H1 (cell line): Measurements from ENCODE around the gene STH. TPM values are rescaled to one million over a fixed set of nuclear protein-coding genes. Genes with fewer than 3 reads are reported as not detected.
A peak's percentile ranks its signal among the peaks of the same experiment; 100 is the strongest.

Experiments used
- POLR2AphosphoS5 ChIP-seq: IDR thresholded peaks from 2 replicates; pipeline ENCODE4 v1.6.1; 2011; ENCODE audit warnings: low read depth, low read length
- polyA plus RNA-seq, 7 experiments: library from polyadenylated mRNA; depleted of rRNA in 3 of 7; stranded (reverse) in 5 of 7; unstranded in 2 of 7; fragments of >200 nt in 5 of 7; fragments of 200-250 nt in 2 of 7; gene quantifications; 1 replicate in 5 of 7; 2 replicates in 1 of 7; 4 replicates in 1 of 7; pipeline versions ENCODE4 v1.2.1 to v1.2.3, GENCODE V29; 2011 to 2013; ENCODE audit warnings: missing spikeins in 2 of 7, mixed read lengths in 2 of 7
- total RNA-seq: library from RNA; stranded (reverse); fragmentation: NEBNext Ultra II Directional; extraction: Animal tissue kit (Norgen Biotek cat#: 25700); gene quantifications from 2 replicates; pipeline ENCODE4 v1.2.1, GENCODE V29; 2021
- TF ChIP-seq, protein P1 (sequence below): fragments of 300-600 bp; sonication (generic); IDR thresholded peaks from 2 replicates; pipeline ENCODE4 v1.7.1; 2012; ENCODE audit warnings: low read length, moderate library complexity, mild to moderate bottlenecking, inconsistent platforms; ENCODE audit not compliant: insufficient replicate concordance

The STH gene
- total and polyA plus RNA-seq, 2 of the 8 experiments (the other 6 are each of a cell fraction or from before 2014, with no cell fraction given): not detected

DNA sequence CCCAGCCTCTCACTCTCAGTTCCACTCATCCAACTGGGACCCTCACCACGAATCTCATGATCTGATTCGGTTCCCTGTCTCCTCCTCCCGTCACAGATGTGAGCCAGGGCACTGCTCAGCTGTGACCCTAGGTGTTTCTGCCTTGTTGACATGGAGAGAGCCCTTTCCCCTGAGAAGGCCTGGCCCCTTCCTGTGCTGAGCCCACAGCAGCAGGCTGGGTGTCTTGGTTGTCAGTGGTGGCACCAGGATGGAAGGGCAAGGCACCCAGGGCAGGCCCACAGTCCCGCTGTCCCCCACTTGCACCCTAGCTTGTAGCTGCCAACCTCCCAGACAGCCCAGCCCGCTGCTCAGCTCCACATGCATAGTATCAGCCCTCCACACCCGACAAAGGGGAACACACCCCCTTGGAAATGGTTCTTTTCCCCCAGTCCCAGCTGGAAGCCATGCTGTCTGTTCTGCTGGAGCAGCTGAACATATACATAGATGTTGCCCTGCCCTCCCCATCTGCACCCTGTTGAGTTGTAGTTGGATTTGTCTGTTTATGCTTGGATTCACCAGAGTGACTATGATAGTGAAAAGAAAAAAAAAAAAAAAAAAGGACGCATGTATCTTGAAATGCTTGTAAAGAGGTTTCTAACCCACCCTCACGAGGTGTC, 26.6 kb downstream of the STH start (continued):
- TF ChIP-seq, protein P1, sequence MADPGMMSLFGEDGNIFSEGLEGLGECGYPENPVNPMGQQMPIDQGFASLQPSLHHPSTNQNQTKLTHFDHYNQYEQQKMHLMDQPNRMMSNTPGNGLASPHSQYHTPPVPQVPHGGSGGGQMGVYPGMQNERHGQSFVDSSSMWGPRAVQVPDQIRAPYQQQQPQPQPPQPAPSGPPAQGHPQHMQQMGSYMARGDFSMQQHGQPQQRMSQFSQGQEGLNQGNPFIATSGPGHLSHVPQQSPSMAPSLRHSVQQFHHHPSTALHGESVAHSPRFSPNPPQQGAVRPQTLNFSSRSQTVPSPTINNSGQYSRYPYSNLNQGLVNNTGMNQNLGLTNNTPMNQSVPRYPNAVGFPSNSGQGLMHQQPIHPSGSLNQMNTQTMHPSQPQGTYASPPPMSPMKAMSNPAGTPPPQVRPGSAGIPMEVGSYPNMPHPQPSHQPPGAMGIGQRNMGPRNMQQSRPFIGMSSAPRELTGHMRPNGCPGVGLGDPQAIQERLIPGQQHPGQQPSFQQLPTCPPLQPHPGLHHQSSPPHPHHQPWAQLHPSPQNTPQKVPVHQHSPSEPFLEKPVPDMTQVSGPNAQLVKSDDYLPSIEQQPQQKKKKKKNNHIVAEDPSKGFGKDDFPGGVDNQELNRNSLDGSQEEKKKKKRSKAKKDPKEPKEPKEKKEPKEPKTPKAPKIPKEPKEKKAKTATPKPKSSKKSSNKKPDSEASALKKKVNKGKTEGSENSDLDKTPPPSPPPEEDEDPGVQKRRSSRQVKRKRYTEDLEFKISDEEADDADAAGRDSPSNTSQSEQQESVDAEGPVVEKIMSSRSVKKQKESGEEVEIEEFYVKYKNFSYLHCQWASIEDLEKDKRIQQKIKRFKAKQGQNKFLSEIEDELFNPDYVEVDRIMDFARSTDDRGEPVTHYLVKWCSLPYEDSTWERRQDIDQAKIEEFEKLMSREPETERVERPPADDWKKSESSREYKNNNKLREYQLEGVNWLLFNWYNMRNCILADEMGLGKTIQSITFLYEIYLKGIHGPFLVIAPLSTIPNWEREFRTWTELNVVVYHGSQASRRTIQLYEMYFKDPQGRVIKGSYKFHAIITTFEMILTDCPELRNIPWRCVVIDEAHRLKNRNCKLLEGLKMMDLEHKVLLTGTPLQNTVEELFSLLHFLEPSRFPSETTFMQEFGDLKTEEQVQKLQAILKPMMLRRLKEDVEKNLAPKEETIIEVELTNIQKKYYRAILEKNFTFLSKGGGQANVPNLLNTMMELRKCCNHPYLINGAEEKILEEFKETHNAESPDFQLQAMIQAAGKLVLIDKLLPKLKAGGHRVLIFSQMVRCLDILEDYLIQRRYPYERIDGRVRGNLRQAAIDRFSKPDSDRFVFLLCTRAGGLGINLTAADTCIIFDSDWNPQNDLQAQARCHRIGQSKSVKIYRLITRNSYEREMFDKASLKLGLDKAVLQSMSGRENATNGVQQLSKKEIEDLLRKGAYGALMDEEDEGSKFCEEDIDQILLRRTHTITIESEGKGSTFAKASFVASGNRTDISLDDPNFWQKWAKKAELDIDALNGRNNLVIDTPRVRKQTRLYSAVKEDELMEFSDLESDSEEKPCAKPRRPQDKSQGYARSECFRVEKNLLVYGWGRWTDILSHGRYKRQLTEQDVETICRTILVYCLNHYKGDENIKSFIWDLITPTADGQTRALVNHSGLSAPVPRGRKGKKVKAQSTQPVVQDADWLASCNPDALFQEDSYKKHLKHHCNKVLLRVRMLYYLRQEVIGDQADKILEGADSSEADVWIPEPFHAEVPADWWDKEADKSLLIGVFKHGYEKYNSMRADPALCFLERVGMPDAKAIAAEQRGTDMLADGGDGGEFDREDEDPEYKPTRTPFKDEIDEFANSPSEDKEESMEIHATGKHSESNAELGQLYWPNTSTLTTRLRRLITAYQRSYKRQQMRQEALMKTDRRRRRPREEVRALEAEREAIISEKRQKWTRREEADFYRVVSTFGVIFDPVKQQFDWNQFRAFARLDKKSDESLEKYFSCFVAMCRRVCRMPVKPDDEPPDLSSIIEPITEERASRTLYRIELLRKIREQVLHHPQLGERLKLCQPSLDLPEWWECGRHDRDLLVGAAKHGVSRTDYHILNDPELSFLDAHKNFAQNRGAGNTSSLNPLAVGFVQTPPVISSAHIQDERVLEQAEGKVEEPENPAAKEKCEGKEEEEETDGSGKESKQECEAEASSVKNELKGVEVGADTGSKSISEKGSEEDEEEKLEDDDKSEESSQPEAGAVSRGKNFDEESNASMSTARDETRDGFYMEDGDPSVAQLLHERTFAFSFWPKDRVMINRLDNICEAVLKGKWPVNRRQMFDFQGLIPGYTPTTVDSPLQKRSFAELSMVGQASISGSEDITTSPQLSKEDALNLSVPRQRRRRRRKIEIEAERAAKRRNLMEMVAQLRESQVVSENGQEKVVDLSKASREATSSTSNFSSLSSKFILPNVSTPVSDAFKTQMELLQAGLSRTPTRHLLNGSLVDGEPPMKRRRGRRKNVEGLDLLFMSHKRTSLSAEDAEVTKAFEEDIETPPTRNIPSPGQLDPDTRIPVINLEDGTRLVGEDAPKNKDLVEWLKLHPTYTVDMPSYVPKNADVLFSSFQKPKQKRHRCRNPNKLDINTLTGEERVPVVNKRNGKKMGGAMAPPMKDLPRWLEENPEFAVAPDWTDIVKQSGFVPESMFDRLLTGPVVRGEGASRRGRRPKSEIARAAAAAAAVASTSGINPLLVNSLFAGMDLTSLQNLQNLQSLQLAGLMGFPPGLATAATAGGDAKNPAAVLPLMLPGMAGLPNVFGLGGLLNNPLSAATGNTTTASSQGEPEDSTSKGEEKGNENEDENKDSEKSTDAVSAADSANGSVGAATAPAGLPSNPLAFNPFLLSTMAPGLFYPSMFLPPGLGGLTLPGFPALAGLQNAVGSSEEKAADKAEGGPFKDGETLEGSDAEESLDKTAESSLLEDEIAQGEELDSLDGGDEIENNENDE: no peak
- 0 out of 2 replicates have a peak, but pooled peaks have one; percentile 21 for TF ChIP-seq POLR2AphosphoS5
